Inflammatory macrophage (primary cell): ENCODE data around the gene ZBTB20.

Experiments
- DNase-seq, 2 donors: peaks; one replicate each; pipeline ENCODE4 v3.0.0-alpha.2; 2020 to 2022

The ZBTB20 gene

DNA sequence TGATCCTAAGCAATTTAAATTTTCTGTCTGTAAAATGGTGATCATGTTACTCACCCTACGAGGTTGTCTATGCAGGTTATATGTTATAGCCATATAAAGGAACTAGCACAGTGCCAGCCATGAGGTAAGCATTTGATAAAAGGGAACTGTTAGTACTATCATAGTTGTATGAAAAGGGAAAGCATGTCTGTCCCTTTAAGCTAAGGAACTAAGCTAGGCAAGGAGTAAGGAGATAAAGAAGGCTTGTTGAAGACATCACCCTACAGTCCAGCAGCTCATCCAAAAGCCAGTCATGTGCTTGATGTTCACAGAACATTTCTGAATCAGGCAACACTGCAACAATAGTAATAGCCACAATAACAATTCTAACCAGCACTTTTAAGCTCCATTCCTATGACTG lies 243.9 kb downstream of the ZBTB20 start:
- peak; percentile 12 to 30 for DNase-seq

DNA sequence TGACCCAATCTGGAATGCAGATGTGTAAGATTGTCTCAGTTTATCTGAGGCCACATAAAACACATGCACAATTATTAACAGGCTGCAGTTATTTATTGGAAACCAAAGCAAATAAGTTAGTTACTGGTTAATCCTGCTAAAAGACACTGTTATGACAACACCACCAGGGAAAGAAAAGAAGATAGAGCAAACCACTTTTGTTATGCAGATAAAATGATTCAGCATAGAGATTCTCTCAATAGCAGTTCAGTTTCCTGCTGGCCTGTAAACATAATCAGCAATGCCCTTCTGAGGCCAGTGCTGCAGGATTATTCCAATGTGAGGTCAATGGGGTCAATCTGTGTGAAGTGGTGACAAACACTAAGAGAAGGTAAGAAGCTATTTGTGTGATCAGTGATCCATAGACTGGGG lies 244.4 kb downstream of the ZBTB20 start:
- no peak for DNase-seq

DNA sequence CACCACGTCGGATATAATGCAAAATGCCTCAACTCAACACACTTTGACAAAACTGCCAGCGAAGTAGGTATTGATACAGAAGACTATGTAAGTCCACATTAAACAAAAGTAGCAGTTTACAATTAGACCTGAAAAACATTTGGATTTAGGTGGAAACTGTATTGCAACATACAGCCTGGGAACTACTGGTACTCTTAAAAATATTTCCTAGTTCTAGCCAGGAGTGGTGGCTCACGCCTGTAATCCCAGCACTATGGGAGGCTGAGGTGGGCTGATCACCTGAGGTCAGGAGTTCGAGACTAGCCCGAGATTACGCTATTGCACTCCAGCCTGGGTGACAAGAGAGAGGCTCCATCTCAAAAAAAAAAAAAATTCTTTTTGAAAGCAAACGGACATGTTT lies 246.2 kb downstream of the ZBTB20 start:
- DNase-seq: no peak

DNA sequence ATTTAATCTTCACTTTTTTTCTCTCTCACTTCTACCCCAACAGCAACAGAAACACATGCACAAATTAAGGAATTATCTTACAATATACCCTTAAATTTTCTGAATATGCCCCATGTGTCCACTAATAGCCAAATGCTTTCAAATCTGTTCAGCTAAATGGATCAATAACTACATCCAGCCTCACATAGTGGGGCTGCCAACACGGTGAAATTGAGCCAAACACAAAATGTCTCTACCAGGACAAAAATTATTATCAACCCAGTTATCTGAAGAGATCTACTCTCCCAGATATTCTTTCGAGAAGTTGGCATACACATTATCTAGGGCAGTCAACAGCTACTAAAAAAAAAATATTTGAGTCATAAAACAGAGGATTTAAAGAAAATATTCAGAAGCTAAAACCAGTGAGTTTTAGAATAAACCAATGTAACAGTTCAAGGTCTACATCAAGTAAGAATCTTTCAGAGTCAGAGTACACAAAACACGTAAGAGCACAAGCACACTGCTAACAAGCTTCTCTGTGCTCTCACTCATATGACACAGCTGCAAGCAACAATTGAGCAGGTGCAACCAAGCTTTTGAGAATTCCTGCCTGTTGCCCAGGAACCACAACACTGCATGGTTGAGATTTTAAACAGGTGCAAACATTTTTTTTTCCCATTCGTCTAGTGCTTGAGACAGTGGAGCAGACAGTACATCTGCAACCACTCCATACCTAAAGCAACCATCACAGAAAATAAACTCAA lies 247.7 kb downstream of the ZBTB20 start:
- DNase-seq: no peak

DNA sequence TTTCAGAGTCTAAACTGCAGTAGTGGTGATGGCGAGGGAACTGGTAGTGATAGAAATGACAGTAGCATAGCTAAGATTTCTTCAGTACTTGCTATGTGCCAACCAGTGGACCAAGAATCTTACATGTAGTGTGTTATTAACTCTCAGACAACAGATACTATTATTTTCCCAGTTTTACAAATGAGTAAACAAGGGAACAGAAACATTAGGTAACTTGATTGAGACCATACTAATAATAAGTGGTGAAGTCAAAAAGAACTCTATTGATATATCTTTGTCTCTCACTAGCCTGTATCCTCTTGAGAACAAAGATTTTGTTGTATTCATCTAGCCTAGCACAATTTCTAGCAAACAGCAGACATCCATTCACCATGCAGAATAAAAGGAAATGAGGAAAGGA lies 250.1 kb downstream of the ZBTB20 start:
- no peak for DNase-seq

GRCh38 chr3:114893361-114893760 lies 253.7 kb downstream of the ZBTB20 start:
- no peak for DNase-seq

GRCh38 chr3:114892880-114893279 lies 254.2 kb downstream of the ZBTB20 start:
- no peak for DNase-seq

DNA sequence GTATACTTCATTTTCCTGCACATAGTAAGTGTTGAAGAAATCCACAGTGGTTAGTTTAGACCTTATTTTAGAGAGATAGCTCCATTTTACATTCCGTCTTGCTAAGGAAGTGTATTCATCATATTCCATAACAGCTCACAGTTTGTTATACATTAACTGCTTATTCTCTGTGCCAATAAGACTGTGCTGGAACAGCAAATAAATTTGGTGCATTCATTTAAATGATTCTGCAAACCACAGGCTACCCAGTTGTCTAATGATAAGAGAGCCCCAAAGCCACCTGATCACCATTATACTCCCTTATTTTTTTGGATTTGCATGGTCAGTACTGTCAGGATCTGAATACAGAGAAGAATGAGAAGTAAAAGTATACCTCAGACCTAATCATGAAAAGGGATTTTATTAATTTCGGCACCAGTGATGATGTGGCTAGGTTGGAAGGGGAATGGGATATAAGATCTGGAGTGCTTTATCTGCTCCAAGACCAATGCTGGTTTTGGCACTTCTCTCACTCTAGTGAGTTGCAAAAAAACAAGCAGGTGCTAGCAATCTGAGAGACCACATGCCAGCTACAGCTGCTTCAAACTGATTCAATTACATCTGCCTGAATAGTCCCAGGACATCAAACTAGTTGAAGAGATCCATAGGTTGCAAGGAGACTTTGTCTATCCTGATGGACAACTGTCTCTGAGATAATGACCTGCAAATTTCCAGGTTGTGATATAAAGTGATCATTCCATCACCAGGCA lies 254.8 kb downstream of the ZBTB20 start:
- DNase-seq: no peak

DNA sequence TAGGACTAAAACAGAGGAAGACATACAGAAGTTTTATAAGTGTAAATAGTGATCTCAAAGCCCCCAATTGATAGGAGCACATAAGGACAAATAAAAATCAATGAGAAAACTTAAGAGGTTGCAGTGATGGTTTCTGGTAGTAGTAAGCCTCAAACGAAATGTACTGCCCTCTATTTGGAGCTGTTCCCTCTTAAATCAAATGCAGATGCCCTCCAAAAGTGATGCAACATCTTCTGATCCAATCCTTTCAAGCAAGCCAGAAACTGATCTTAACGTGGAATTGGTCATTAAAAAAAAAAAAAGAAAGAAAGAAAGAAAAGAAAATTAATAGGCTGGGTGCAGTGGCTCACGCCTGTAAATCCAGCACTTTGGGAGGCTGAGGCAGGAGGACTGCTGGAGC lies 259.3 kb downstream of the ZBTB20 start:
- DNase-seq: no peak

GRCh38 chr3:114886905-114887304 lies 260.2 kb downstream of the ZBTB20 start:
- DNase-seq: no peak

DNA sequence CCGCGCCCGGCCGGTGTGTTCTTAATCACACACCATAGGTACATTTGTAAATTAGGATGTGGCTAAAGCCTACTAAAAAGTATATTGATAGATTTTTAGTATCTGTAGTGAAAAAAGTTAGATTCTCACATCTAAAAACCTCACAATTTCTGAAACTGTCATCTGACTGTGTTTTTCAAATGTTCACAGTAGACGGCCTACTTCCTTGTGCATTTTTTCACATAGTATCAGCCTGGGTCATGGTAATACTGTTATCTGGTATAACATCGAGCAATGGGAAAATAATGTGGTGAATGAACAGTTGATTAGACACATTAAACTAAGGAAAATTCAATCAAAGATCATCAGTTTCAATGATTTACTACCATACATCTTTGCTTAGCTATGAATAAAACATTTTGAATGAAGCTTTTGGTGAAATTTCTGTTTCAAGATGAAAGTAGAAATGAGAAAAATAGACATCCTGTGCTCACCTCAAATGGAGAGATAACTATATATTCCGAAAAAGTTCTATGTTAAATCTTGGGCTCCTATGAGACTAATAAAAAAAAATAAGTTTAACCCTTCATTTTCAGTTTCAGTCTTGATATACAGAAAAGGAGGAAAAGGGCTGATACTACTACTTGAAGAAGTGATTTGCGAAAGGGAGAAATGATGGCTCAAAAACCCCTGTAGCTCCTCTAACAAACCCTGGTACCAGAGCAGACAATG lies 262.7 kb downstream of the ZBTB20 start:
- no peak for DNase-seq

DNA sequence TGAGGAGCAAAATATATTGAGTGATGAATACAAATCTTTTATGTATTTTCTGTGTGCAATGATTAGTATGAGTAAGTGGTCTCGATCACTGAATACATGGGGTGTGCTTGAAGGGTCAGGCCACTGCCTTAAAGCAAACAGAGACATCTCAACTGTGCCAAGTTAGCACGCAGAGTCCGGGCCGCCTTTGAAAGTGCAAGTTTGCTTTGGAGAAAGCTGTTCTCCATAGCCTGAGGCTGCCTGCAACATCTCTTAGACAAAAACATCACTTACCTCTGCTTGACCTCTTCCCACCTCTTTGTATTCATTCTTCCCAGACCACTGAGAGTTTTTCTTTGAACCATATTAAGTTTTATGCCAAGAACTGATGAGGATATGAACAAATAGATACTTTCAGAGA lies 267.0 kb downstream of the ZBTB20 start:
- DNase-seq: no peak

- DNase-seq: peak; percentile 68 to 70
Measured at GRCh38 chr3:114879059-114880031, 267.7 kb downstream of the ZBTB20 start.

- no peak for DNase-seq
Measured at GRCh38 chr3:114878114-114878839, 268.8 kb downstream of the ZBTB20 start.

DNA sequence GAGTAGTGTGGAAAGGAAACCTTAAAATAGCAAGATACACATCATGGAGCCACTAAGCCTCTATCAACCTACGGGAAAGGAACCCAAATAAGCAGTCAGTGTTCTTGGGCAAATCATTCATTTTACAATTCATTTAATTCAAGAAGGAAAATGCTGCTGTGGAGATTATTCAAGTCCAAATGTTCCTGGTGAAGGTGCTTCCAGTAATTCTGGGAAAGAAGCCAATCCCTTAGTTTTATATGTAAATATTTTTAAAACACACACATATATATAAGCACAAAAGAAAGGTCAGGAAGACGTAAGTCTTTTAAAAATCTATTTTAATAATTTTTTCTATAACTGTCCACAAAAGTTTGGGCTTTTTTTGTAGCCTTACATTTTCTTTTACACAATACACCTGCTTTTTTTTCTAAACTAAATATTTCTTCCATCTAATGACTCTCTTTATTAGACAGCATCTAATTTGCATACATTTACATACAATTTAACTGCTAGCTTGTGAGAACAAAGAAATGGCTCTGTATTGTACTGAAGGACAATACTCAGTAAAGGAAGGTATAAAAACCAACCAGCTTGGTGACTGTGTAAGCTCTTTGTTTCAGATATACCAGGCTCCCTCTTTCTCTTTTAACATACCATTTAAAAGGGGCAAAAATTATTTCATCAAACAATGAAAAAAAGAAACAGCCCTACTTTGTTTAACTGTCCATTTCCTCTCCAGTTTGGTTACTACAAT lies 269.5 kb downstream of the ZBTB20 start:
- no peak for DNase-seq

DNA sequence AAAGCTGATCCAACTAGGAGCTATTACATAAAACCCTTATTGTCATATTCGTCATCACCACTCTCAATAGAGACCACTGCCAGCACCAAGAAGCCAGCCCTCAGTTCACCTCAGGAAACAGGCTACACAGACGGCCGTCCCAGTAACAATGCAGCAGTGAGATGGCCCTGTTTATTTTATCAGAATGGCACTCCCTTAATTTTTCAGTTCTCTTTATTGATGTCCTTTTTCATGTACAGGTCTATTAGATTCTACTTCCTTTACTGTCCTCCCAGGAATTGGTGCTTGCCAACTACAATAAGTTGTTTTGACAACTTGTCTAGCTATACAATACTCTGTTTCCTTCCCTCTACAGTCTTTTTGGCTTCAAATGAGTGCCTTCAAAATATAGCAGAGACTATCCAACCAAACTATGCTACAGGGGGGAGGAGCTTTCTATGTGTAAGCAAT lies 272.5 kb downstream of the ZBTB20 start:
- DNase-seq: no peak

DNA sequence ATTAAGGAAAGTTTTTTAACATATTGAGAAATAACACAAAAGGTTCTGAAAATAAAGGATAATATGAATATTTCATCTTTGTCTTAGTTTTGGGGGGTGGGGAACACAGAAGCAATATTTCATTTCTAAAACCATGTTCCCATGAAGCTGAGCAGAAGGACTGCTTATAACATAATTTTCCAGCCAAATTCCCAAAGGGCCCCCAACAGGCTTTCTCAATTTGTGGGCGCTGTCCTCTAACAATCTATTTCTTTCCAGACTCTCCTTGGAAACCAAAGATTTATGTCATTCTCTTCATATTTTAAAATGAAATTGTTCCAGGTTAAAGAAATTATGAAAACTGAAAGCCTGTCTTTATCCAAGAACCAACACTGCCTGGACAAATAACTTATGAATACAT lies 273.5 kb downstream of the ZBTB20 start:
- DNase-seq: no peak

- DNase-seq: no peak
Measured at GRCh38 chr3:114872588-114872987, 274.5 kb downstream of the ZBTB20 start.

GRCh38 chr3:114872050-114872449 lies 275.0 kb downstream of the ZBTB20 start:
- no peak for DNase-seq

DNA sequence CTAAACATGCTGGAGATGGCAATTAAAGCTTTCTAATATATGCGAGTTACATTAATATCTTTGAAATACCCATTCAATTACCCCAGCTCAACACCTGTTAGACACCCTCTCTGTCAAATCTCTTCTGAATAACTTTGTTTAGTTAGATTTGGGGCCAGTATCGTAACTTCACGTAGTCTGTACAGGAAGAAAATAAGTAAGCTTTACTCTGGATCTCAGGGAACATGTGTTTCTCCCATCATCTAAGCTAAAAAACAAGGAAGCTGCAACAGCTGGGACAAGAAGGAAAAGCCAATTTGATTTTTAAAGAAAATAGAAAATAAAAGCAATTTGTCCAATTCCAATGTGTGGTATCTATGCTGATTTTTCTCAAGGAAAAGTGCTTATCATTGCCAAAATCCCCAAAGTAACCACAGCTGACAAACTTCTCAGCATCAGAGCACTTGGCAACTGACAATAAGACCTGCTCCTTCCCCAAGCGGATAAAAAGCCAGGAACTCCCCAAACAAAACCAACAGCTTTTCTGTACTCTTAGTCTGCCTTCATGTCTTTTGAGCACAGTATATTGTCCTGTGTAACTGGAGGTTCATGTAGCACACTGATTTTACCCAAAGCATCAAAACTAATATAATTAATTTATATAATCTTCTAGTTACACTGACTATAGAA lies 279.1 kb downstream of the ZBTB20 start:
- no peak for DNase-seq
